CD14-positive monocyte (primary cell): Measurements from ENCODE around the gene CECR2. TPM values are rescaled to one million over a fixed set of nuclear protein-coding genes. Genes with fewer than 3 reads are reported as not detected.

Experiments
- DNase-seq, 3 donors: peaks; one replicate each; pipeline ENCODE4 v3.0.0-alpha.2; 2011 to 2022
- H2AFZ ChIP-seq: 2 replicates; pipeline ENCODE4 v1.6.0; 2012; ENCODE audit warnings: mild to moderate bottlenecking, low read depth, low read length, inconsistent platforms; ENCODE audit not compliant: insufficient read depth, poor library complexity, severe bottlenecking
- H3K27ac ChIP-seq, 2 donors: 1 replicate in 1 of 2; 2 replicates in 1 of 2; pipeline ENCODE4 v1.5.1; 2012 to 2013; ENCODE audit warnings: low read length in 2 of 2, control low read depth in 1 of 2, inconsistent platforms in 1 of 2, low read depth in 1 of 2, mild to moderate bottlenecking in 1 of 2
- H3K27me3 ChIP-seq, 2 donors: one replicate each; pipeline versions ENCODE4 v1.6.0 to v1.6.1; 2011 to 2013; ENCODE audit warnings: low read length in 2 of 2; ENCODE audit not compliant: control insufficient read depth in 2 of 2, insufficient read depth in 2 of 2
- H3K36me3 ChIP-seq, 2 donors: replicated peaks in 1 of 2; 1 replicate in 1 of 2; 2 replicates in 1 of 2; pipeline versions ENCODE4 v1.5.1 to v1.6.1; 2012 to 2013; ENCODE audit warnings: low read length in 2 of 2, control low read depth in 1 of 2, inconsistent platforms in 1 of 2, mild to moderate bottlenecking in 1 of 2; ENCODE audit not compliant: insufficient read depth in 2 of 2, control insufficient read depth in 1 of 2
- H3K4me1 ChIP-seq, 2 donors: 1 replicate in 1 of 2; 2 replicates in 1 of 2; pipeline versions ENCODE4 v1.5.1 to v1.6.1; 2012 to 2013; ENCODE audit warnings: low read length in 2 of 2, control low read depth in 1 of 2, inconsistent platforms in 1 of 2, mild to moderate bottlenecking in 1 of 2, moderate library complexity in 1 of 2; ENCODE audit not compliant: insufficient read depth in 2 of 2, control insufficient read depth in 1 of 2
- H3K4me2 ChIP-seq: replicated peaks from 2 replicates; pipeline ENCODE3; 2012; ENCODE audit warnings: low read length, moderate library complexity, mild to moderate bottlenecking; ENCODE audit not compliant: poor library complexity, severe bottlenecking; ENCODE audit errors: extremely low read depth
- H3K4me3 ChIP-seq, 3 experiments: fragments of 200-600 bp in 1 of 3; sonication (generic) in 1 of 3; replicated peaks in 1 of 3; 1 replicate in 2 of 3; 2 replicates in 1 of 3; pipeline ENCODE4 v1.5.1; 2011 to 2013; ENCODE audit warnings: low read length in 3 of 3, mild to moderate bottlenecking in 3 of 3, control low read depth in 2 of 3, low read depth in 2 of 3, inconsistent platforms in 1 of 3, moderate library complexity in 1 of 3
- H3K79me2 ChIP-seq: 2 replicates; pipeline ENCODE4 v1.6.0; 2012; ENCODE audit warnings: mild to moderate bottlenecking, control low read depth, inconsistent platforms, low read length, moderate library complexity; ENCODE audit not compliant: insufficient read depth
- H3K9ac ChIP-seq: 2 replicates; pipeline ENCODE4 v1.6.0; 2017; ENCODE audit warnings: low read length, mild to moderate bottlenecking; ENCODE audit not compliant: insufficient read depth, poor library complexity, severe bottlenecking
- H3K9me3 ChIP-seq, 2 donors: replicated peaks in 1 of 2; 1 replicate in 1 of 2; 2 replicates in 1 of 2; pipeline versions ENCODE4 v1.5.1 to v1.6.1; 2012 to 2013; ENCODE audit warnings: low read length in 2 of 2, control low read depth in 1 of 2; ENCODE audit not compliant: control insufficient read depth in 1 of 2, insufficient read depth in 1 of 2
- H4K20me1 ChIP-seq: 2 replicates; pipeline ENCODE4 v1.6.0; 2012; ENCODE audit warnings: mild to moderate bottlenecking, low read length, control low read depth, moderate library complexity; ENCODE audit not compliant: insufficient read depth
- H3K27ac Mint-ChIP-seq, 7 donors: one replicate each; pipeline ENCODE4 v1.8.0; 2020; ENCODE audit warnings: mild to moderate bottlenecking in 7 of 7, mixed read lengths in 7 of 7, moderate library complexity in 6 of 7, inconsistent platforms in 2 of 7
- H3K27me3 Mint-ChIP-seq, 3 donors: one replicate each; pipeline ENCODE4 v1.8.0; 2021 to 2022; ENCODE audit warnings: low read depth in 3 of 3, mild to moderate bottlenecking in 3 of 3, mixed read lengths in 3 of 3, moderate library complexity in 3 of 3, inconsistent platforms in 1 of 3
- H3K36me3 Mint-ChIP-seq, 2 donors: one replicate each; pipeline ENCODE4 v1.8.0; 2020; ENCODE audit warnings: mixed read lengths in 2 of 2, inconsistent platforms in 1 of 2, mild to moderate bottlenecking in 1 of 2
- H3K4me1 Mint-ChIP-seq: one replicate; pipeline ENCODE4 v1.8.0; 2020; ENCODE audit warnings: mild to moderate bottlenecking, mixed read lengths
- H3K4me3 Mint-ChIP-seq, 2 donors: one replicate each; pipeline ENCODE4 v1.8.0; 2020; ENCODE audit warnings: mild to moderate bottlenecking in 2 of 2, mixed read lengths in 2 of 2, moderate library complexity in 1 of 2
- H3K9me3 Mint-ChIP-seq, 7 donors: one replicate each; pipeline ENCODE4 v1.8.0; 2020 to 2022; ENCODE audit warnings: mixed read lengths in 7 of 7, mild to moderate bottlenecking in 6 of 7, moderate library complexity in 6 of 7, inconsistent platforms in 2 of 7
- CTCF ChIP-seq: fragments of 200-600 bp; IDR thresholded peaks from one replicate; pipeline ENCODE4 v1.8.0; 2022; ENCODE audit warnings: antibody characterized with exemption, mild to moderate bottlenecking
- WGBS: methylation state at CpG from one replicate; pipeline ENCODE4 v1.1.5; 2013; ENCODE audit warnings: missing lambda C conversion rate; ENCODE audit not compliant: insufficient coverage; 5-methylcytosine and 5-hydroxymethylcytosine counted together
- intact Hi-C, 2 donors: fragments of 100-400 bp; cut with micrococcal nuclease; formaldehyde crosslinking; loops; one replicate each; pipeline versions ENCODE4 v1.15.0 to v1.15.1; 2023
- polyA plus RNA-seq, 3 donors: library from polyadenylated mRNA; depleted of rRNA in 1 of 3; unstranded in 2 of 3; stranded (reverse) in 1 of 3; fragments of 300-500 nt in 2 of 3; fragments of >200 nt in 1 of 3; fragmentation: Illumina TruSeq in 2 of 3; gene quantifications; 1 replicate in 2 of 3; 2 replicates in 1 of 3; pipeline ENCODE4 v1.2.3, GENCODE V29; 2012 to 2021

The CECR2 gene
- polyA plus RNA-seq, 3 donors = 0.02 to 0.29 (median 0.24) TPM

GRCh38 chr22:17400305-17400704 is 31.0 kb downstream of the CECR2 start:
- H3K36me3 Mint-ChIP-seq = no peaks in the 10 kb centered on the region

DNA sequence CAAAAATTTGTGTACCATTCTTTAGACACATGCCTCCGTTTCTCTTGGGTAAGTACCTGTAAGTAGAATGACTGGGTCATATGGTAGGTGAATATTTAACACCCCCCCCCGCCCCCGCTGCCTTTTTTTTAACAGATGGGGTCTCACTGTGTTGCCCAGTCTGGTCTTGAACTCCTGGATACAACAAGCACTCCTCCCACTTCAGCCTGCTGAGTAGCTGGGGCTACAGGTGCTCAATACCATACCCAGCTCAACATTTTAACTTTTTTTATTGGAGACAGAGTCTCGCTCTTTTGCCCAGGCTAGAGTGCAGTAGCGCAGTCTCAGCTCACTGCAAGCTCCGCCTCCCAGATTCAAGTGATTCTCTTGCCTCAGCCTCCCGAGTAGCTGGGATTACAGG is 32.5 kb downstream of the CECR2 start:
- intact Hi-C loops = no loop called here

More at GRCh38 chr22:17400305-17400704, 31.0 kb downstream of the CECR2 start:
- TF ChIP-seq CTCF = no peak
- H3K36me3 ChIP-seq = no peaks in the 10 kb centered on the region
- intact Hi-C loops = no loop called here
- 96% methylated on average over 3 of the region's 3 CpGs for WGBS
- H3K9me3 Mint-ChIP-seq = no peaks in the 10 kb centered on the region
- peak overlapping the region in 1 of 7 donors; percentile 2 for H3K27ac Mint-ChIP-seq
- no peaks in the 10 kb centered on the region for H3K4me1 ChIP-seq
- no peaks in the 10 kb centered on the region for H3K4me1 Mint-ChIP-seq
- no peaks in the 10 kb centered on the region for H4K20me1 ChIP-seq
- H3K27me3 Mint-ChIP-seq = peaks cover 4 to 19% (median 5%) of the 10 kb centered on the region in 3 donors
- no peak overlapping the region for H2AFZ ChIP-seq
- no peak overlapping the region for H3K4me3 ChIP-seq
- H3K79me2 ChIP-seq = no peaks in the 10 kb centered on the region
- H3K9me3 ChIP-seq = no peaks in the 10 kb centered on the region
- no peak overlapping the region for H3K4me3 Mint-ChIP-seq
- H3K27ac ChIP-seq = no peak overlapping the region
- DNase-seq = no peak
- no peak overlapping the region for H3K4me2 ChIP-seq
- H3K27me3 ChIP-seq = no peaks in the 10 kb centered on the region
- no peak overlapping the region for H3K9ac ChIP-seq

More for the DNA sequence above, 32.5 kb downstream of the CECR2 start:
- no peak for TF ChIP-seq CTCF
- Histone ChIP-seq H3K79me2 (no peaks in the 10 kb centered on the region), H3K9me3 (no peaks in the 10 kb centered on the region), H4K20me1 (no peaks in the 10 kb centered on the region), H3K9ac (no peak overlapping the region), H2AFZ (no peak overlapping the region), H3K36me3 (no peaks in the 10 kb centered on the region), H3K4me1 (no peaks in the 10 kb centered on the region), H3K4me3 (no peak overlapping the region), H3K27ac (no peak overlapping the region), H3K4me2 (no peak overlapping the region), H3K27me3 (no peaks in the 10 kb centered on the region)
- Mint-ChIP-seq H3K4me3 (no peak overlapping the region), H3K4me1 (no peaks in the 10 kb centered on the region), H3K9me3 (no peaks in the 10 kb centered on the region), H3K36me3 (no peaks in the 10 kb centered on the region), H3K27me3 (peaks cover 3 to 18% (median 4%) of the 10 kb centered on the region in 3 donors), H3K27ac (no peak overlapping the region)
- WGBS = 98% methylated on average over 3 of the region's 7 CpGs
- no peak for DNase-seq
